Stomach (tissue), 9 donors: Measurements from ENCODE around the gene CFAP68. TPM values are rescaled to one million over a fixed set of nuclear protein-coding genes. Genes with fewer than 3 reads are reported as not detected.

Experiments used
- DNase-seq, 2 donors: peaks; one replicate each; pipeline versions ENCODE4 v3.0.0 to v3.0.0-alpha.2; 2013 to 2019
- H3K27ac ChIP-seq, 5 donors: fragments of 200-600 bp in 4 of 5; sonication (generic) in 4 of 5; one replicate each; pipeline ENCODE4 v1.5.1; 2013 to 2019; ENCODE audit warnings: mild to moderate bottlenecking in 1 of 5, moderate library complexity in 1 of 5
- H3K27me3 ChIP-seq, 3 donors: fragments of 200-600 bp; sonication (generic); one replicate each; pipeline ENCODE4 v1.5.1; 2017 to 2019; ENCODE audit warnings: mixed run types in 1 of 3
- H3K36me3 ChIP-seq, 4 donors: fragments of 200-600 bp; sonication (generic); 1 replicate in 3 of 4; 2 replicates in 1 of 4; pipeline ENCODE4 v1.5.1; 2016 to 2019
- H3K4me1 ChIP-seq, 4 donors: fragments of 200-600 bp; sonication (generic); one replicate each; pipeline ENCODE4 v1.5.1; 2016 to 2019
- H3K4me3 ChIP-seq, 4 donors: fragments of 200-600 bp; sonication (generic) in 3 of 4; one replicate each; pipeline ENCODE4 v1.5.1; 2016 to 2019; ENCODE audit warnings: mild to moderate bottlenecking in 1 of 4
- H3K9me3 ChIP-seq, 4 donors: fragments of 200-600 bp; sonication (generic); one replicate each; pipeline ENCODE4 v1.5.1; 2016 to 2019
- EP300 ChIP-seq: sonication (generic); formaldehyde crosslinking; IDR thresholded peaks from one replicate; pipeline ENCODE4 v1.6.1; 2017; ENCODE audit warnings: antibody characterized with exemption
- POLR2A ChIP-seq, 4 donors: fragments of 450-650 bp; IDR thresholded peaks; one replicate each; pipeline ENCODE4 v1.6.1; 2016; ENCODE audit warnings: antibody characterized with exemption in 4 of 4, control low read depth in 2 of 4, mild to moderate bottlenecking in 1 of 4, moderate library complexity in 1 of 4
- POLR2AphosphoS5 ChIP-seq, 3 donors: sonication (generic); formaldehyde crosslinking; IDR thresholded peaks; one replicate each; pipeline ENCODE4 v1.6.1; 2016; ENCODE audit warnings: antibody characterized with exemption in 3 of 3
- WGBS, 5 donors: extraction: QIAGEN DNeasy Blood & Tissue Kit in 3 of 5; methylation state at CpG; one replicate each; pipeline versions ENCODE4 v1.1.5 to v1.1.7; 2013 to 2018; 5-methylcytosine and 5-hydroxymethylcytosine counted together
- intact Hi-C: fragments of 100-400 bp; cut with DNase I; formaldehyde crosslinking; loops from one replicate; pipeline ENCODE4 v1.15.1; 2023; ENCODE audit warnings: low total_unique reads
- polyA plus RNA-seq, 3 donors: library from polyadenylated mRNA; stranded (reverse); fragments of 200-250 nt; gene quantifications; one replicate each; pipeline ENCODE4 v1.2.3, GENCODE V29; 2013
- total RNA-seq, 5 donors: library from RNA; depleted of rRNA; stranded (reverse); fragments of >200 nt; gene quantifications; one replicate each; pipeline versions ENCODE4 v1.1.0 to v1.2.3, GENCODE V29; 2014 to 2016
- TF ChIP-seq, protein P1 (sequence below), 7 experiments: fragments of 450-650 bp in 4 of 7; fragments of 200-600 bp in 3 of 7; sonication (generic) in 3 of 7; IDR thresholded peaks; one replicate each; pipeline ENCODE4 v1.5.1; 2016 to 2019; ENCODE audit warnings: antibody characterized with exemption in 7 of 7, control low read depth in 2 of 7, mild to moderate bottlenecking in 1 of 7
- donor health status: healthy with polysubstance abuse.
- donor health status: Bipolar disorder and iron deficiency.
- donor health status: healthy.

The CFAP68 gene
- total and polyA plus RNA-seq, 8 donors, result 3.9 to 51.9 (median 40.2) TPM; not detected in 1

GRCh38 chr11:111917788-111918187 lies 38.4 kb downstream of the CFAP68 start:
- 81 to 87% (median 85%) methylated on average over 3 of the region's 3 CpGs for WGBS, 5 donors
- Histone ChIP-seq H3K4me3 (no peak overlapping the region), H3K27me3 (peaks cover 0 to 14% (median 5%) of the 10 kb centered on the region in 3 donors), H3K4me1 (peaks cover 0 to 53% (median 28%) of the 10 kb centered on the region in 4 donors), H3K9me3 (no peaks in the 10 kb centered on the region), H3K27ac (peak overlapping the region; percentile 46 to 87 (median 85)), H3K36me3 (no peaks in the 10 kb centered on the region)
- intact Hi-C loops, result no loop called here
- no peak for TF ChIP-seq EP300
- no peak for TF ChIP-seq POLR2A (IDR thresholded peaks at IDR 0.05)
- TF ChIP-seq, protein P1, sequence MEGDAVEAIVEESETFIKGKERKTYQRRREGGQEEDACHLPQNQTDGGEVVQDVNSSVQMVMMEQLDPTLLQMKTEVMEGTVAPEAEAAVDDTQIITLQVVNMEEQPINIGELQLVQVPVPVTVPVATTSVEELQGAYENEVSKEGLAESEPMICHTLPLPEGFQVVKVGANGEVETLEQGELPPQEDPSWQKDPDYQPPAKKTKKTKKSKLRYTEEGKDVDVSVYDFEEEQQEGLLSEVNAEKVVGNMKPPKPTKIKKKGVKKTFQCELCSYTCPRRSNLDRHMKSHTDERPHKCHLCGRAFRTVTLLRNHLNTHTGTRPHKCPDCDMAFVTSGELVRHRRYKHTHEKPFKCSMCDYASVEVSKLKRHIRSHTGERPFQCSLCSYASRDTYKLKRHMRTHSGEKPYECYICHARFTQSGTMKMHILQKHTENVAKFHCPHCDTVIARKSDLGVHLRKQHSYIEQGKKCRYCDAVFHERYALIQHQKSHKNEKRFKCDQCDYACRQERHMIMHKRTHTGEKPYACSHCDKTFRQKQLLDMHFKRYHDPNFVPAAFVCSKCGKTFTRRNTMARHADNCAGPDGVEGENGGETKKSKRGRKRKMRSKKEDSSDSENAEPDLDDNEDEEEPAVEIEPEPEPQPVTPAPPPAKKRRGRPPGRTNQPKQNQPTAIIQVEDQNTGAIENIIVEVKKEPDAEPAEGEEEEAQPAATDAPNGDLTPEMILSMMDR (IDR thresholded peaks at IDR 0.05), result no peak
- TF ChIP-seq POLR2AphosphoS5 (IDR thresholded peaks at IDR 0.05), result no peak
- DNase-seq, result no peak

DNA sequence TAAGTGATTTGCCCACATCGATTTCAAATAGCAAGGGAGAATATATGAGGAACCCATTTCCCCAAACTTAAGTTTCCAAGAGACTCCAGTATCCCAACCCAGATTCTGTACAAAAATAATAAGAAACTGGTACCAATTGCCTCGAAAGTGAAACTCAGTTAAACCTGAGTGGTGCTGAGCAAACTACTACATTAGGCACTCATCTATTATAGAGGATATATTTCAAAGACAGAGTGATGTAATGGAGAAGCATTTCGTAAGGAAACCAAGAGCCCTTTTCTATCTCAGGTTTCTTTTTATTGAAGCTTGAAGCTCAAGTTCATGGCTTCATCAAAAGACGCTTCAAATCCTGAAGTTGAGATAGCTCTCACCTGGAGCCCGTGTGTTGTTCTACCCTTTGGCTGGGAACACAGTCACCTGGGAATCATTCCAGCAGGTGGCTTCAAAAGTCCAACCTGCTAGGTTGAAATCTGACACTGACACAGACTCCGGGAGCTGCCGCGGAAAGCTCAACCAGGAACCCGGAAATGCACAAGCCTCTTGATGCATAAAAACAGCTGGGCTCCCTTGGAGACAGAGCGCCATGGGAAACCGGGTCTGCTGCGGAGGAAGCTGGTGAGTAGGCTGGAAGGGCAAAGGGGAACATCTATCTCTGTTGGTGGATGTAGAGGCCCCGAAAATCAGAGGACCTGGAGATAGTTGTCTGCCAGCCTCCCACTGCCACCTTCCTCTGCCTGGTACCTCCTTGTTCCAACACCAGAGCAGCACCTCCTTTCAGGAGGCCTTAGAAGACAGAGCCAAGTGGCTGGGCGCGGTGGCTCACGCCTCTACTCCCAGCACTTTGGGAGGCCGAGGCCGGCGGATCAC lies 39.3 kb downstream of the CFAP68 start, which contains the start of gene C11orf52:
Gene C11orf52, plus strand, starts transcription at position 524 of the 867 bp plus-strand sequence. Its CDS starts 60 bp downstream, at position 584.
- H3K4me3 ChIP-seq, result peak within 1 kb of the TSS; percentile 20 to 44 (median 33)
- WGBS, 5 donors, result 28 to 49% (median 35%) methylated on average over 13 to 19 of the region's 19 CpGs
- TF ChIP-seq, protein P1 (IDR thresholded peaks at IDR 0.05), result peak in 1 of 7 experiments; percentile 7
- TF ChIP-seq POLR2A (IDR thresholded peaks at IDR 0.05), result peak in 1 of 4 donors; percentile 43
- peak in 2 of 3 donors; percentile 81 to 83 for TF ChIP-seq POLR2AphosphoS5 (IDR thresholded peaks at IDR 0.05)
- no peak for TF ChIP-seq EP300
- intact Hi-C loops, result no loop called here
- H3K27ac ChIP-seq, result peak within 1 kb of the TSS; percentile 79 to 88 (median 86)
- H3K36me3 ChIP-seq, result no peaks in the 10 kb centered on the region
- no peaks in the 10 kb centered on the region for H3K9me3 ChIP-seq
- peak; percentile 89 to 95 for DNase-seq
- H3K27me3 ChIP-seq, result peaks cover 0 to 7% (median 0%) of the 10 kb centered on the region in 3 donors
- H3K4me1 ChIP-seq, result peaks cover 8 to 57% (median 34%) of the 10 kb centered on the region in 4 donors

DNA sequence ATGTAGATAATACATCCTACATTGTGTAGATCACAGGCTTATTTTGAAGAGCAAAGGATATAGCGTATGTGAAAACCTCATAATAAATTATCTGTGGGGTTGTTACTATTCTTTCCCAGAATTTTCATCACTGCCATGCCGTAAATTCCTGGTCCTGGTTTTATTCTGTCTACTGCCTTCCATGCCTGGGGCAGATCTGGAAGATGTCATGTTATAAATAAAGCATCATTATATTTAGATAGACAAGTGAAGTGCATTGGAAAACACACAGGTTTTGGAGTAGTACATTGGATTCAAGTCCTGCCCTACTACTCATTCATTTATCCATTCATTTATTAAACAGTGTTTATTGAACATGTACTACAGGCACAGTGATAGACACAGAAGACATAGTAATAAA lies 41.6 kb downstream of the CFAP68 start:
- TF ChIP-seq EP300 (no peak), POLR2AphosphoS5 (IDR thresholded peaks at IDR 0.05) (no peak), POLR2A (IDR thresholded peaks at IDR 0.05) (no peak)
- TF ChIP-seq, protein P1 (IDR thresholded peaks at IDR 0.05), result no peak
- 63 to 96% (median 75%) methylated on average over 2 of the region's 2 CpGs for WGBS, 5 donors
- DNase-seq, result no peak
- no peak overlapping the region for H3K4me3 ChIP-seq
- H3K27me3 ChIP-seq, result no peaks in the 10 kb centered on the region
- H3K27ac ChIP-seq, result peak overlapping the region in 1 of 5 donors; percentile 91
- intact Hi-C loops, result no loop called here
- H3K36me3 ChIP-seq, result peaks cover 0 to 6% (median 2%) of the 10 kb centered on the region in 4 donors
- H3K9me3 ChIP-seq, result no peaks in the 10 kb centered on the region
- peaks cover 25 to 74% (median 48%) of the 10 kb centered on the region in 4 donors for H3K4me1 ChIP-seq

DNA sequence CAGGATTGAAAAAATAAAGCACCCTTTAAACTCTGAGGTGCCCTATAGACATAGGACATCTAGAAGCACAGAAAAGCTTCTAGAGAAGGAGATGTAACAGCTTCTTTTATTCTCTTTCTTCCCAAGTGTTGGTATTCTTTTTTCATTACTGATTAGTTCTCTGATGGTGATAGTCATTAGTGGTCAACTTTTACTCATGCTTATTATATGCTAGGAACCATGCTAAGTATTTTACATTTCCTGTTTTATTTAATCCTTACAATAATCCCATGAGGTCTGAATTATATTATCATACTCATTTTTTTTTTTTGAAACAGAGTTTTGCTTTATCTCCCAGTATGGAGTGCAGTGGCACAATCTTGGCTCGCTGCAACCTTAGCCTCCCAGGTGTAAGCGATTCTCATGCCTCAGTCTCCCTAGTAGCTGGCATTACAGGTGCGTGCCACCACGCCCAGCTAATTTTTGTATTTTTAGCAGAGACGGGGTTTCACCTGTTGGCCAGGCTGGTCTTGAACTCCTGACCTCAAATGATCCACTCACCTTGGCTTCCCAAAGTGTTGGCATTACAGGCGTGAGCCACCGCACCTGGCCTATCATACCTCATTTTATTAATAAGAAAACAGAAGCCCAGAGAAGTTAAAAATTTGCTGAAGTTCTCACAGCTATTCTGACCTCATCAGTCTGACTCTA lies 42.3 kb downstream of the CFAP68 start:
- TF ChIP-seq, protein P1 (IDR thresholded peaks at IDR 0.05), result no peak
- TF ChIP-seq POLR2A (IDR thresholded peaks at IDR 0.05), result no peak
- TF ChIP-seq POLR2AphosphoS5 (IDR thresholded peaks at IDR 0.05), result no peak
- no peak for TF ChIP-seq EP300
- Histone ChIP-seq H3K4me1 (peaks cover 33 to 81% (median 56%) of the 10 kb centered on the region in 4 donors), H3K36me3 (peaks cover 0 to 7% (median 2%) of the 10 kb centered on the region in 4 donors), H3K27ac (peak overlapping the region in 4 of 5 donors; percentile 84 to 93 (median 88)), H3K9me3 (no peaks in the 10 kb centered on the region), H3K27me3 (no peaks in the 10 kb centered on the region), H3K4me3 (no peak overlapping the region)
- DNase-seq, result no peak
- 83 to 92% (median 87%) methylated on average over 7 of the region's 7 CpGs for WGBS, 5 donors
- intact Hi-C loops, result no loop called here
